HG02642 (cell line): ENCODE results near the gene OAT.

ENCODE experiments used
- ATAC-seq: cut with Tn5 transposase; IDR thresholded peaks from one replicate; pipeline ENCODE4 v1.9.1; 2021; ENCODE audit warnings: mild to moderate bottlenecking; ENCODE audit not compliant: unreplicated experiment, poor library complexity

Gene OAT

DNA sequence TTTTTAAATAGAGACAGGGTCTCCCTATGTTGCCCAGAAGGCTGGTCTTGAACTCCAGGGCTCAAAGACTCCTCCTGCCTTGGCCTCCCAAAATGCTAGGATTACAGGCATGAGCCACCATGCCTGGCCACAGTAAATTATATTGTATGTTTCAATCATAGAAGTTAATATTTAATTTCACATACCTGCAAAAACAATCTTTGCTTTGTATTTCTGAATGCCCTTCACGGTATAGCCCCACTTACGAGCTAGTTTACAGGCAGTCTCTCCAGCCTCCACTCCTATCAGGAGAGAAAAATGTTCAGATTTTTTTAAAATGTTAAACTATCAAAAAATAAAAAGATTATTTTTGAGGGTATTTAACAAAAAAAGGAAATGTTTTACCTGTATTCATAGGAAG is 10.4 kb downstream of the OAT start:
- ATAC-seq: no peak

DNA sequence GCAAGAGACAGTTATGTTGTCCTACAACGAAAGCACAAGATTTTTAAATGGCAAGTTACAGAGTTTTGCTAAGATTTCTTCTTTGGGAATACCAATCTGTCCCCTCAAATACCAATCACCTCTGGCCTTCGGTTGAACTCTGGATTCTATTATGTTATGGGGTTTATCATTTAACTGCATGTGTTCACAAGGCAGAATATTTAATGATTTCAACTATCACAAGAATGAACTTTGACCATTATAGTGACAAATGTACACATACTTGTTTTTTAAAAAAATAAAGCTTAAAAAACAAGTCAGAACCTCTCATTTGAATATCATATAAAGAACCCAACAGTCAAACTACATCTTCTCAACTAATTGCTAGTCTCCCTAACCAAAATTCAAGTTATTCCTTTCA is 11.3 kb downstream of the OAT start:
- no peak for ATAC-seq

DNA sequence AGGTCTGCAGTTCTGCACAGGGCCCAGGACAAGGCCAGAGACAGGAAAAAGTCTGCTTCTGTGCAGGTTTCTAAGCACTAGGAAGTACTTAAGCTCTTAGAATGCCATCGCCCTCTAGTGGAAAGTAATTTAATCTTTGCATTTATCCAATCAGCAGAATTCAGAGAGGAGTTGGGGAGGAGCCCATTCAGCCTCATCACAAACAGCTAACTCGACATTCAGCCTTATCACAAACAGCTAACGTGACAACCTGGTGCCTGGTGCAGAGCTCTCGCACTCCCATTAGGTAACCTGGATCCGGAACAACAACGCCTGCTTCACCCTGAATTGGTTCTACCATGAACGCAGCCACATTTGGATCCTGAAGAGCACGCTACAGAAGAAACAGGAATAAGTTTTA is 15.2 kb downstream of the OAT start:
- peak; percentile 76 for ATAC-seq

DNA sequence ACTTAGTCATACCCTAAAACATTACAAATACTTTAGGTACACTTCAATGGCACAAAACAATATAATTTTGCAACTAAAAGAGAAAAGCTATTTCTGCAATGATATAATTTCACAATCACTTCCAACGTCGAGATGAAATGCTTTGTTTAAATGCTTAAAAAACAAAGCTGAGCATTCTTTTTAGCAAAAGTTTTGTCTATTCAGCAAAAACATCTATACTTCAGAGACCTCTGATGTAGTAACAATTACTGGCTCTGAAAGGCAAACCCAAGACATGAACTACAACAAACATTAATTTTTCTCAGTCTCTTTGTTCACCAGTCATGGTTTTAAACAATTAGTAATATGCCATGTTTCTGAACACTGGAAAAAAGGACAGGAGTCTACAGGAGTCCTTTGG is 16.4 kb downstream of the OAT start:
- no peak for ATAC-seq

DNA sequence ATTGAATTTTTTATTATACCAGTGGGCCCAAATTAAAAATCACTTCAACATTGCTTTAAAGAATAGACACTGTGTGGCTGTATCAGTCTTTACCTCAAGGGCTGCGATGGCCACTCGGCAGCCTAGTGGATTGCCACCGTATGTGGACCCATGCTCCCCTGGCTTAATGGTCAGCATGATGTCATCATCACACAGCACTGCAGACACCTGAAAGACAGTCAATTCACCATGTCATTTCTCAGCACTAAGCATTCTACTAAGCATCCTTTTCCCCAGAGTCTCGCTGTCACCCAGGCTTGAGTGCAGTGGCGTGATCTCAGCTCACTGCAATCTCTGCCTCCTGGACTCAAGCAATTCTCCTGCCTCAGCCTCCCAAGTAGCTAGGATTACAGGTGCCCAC is 17.1 kb downstream of the OAT start:
- no peak for ATAC-seq

DNA sequence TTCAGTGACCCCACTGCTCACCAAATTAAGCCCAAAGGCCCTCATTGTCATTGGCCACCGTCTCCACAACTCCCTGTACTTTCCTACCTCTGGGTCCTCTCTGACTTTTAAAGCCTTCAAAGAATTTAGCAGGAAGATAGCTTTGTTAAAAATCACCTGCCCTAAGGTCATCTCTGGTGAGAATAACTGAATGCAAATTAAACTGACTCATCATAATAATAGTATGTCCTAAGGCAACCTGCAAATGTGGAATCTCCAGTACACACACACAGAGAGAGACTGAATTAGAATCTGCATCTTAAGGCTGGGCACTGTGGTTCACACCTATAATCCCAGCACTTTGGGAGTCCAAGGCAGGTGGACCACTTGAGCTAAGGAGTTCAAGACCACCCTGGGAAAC is 24.1 kb downstream of the OAT start:
- no peak for ATAC-seq

DNA sequence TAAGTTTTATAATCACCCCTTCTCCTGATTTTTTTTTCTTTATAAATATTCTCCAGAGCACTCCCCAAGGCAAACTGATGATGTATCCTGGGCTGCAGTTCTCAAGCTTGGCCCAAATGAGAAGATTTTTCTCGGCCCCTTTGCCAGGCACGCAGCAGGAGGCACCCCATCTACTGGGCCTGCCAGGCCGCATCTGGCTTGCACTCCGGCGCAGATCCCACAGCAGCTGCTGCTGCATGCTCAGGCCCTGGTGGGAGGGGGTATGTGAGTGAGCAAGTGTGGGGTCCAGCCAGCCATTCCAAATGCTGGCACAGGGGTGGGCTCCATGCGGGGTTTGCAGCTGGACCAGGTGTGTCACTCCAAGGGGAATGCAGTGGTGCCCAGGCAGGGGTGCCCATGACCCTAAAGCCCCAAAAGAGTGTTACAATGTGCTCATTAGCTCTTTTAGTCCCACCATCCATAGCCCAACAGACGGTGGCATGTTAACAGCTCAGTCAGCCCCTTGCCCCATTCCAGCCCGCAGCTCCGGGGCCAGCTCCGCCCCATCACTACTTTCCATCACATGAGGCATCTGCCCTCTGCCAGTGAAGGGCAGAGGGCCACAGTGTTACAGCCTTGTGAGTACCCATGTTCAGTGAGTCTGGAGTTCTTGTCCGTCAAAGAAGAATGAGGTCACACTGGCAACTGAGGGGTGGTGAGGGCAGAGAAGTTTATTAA is 25.9 kb downstream of the OAT start:
- ATAC-seq: no peak

DNA sequence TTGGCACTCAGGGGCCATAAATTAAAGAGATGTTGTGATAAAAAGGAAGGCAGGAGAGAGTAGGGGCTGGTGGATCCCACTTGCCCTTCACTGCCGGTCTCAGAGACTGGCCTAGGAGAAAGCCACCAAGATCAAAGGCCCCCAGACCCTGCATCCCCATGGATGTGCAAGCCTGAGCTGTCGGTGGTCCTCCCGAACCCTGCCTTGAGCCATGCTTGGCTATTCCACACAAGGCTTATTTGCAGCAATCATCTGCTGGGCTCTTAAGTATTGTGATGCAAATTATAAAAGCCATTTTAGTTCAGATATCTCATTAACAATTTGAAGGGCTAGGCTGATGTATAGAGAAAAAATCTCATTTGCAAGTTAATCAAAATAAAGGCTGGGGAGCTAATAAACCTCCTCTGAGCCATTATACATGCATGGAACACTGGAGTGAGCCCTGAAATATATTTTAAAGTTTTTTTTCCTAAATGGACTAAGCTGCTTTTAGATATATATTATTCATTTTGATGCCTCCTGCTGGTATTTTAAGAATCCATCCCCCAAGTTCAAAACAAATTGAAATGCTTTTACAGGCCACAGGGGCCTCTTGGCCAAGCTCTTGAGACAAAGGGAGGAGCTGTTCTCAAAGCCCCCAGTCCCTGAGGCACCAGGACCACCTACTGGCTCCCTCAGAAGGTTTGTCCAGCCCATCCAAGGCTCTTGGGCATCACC is 28.1 kb downstream of the OAT start:
- no peak for ATAC-seq

DNA sequence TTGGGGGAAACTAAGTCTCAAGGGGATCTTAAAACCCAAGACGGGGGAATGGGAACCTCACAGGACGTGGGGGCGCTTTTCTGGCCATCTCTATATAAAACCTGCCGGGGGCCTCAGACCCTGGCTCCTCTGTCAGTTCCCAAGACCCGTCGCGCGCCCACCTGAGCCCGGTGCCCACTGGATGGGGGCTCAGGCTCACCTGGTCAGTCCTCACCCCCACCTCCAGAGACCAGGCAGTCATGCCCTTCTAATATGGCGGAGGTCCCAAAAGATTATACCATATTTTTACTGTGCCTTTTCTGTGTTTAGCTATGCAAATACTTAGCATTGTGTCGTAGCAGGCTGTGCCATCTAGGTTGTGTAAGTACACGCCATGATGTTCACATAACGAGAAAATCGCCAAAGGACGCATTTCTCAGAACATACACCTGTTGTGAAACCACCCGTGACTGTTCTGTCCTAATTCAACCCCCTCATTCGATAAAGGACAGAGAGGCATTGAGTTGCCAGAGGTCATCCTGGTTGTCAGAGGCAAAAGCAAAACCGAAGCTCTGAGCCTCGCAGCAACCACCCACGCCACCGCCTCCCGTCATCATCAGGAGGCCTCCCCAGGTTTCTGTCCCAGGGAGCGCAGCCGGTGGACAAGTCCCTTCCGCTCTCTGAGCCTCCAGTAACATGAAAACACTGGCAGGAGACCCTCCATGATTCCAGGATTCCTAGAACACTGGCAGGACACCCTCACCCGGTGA is 28.9 kb downstream of the OAT start:
- ATAC-seq: no peak

DNA sequence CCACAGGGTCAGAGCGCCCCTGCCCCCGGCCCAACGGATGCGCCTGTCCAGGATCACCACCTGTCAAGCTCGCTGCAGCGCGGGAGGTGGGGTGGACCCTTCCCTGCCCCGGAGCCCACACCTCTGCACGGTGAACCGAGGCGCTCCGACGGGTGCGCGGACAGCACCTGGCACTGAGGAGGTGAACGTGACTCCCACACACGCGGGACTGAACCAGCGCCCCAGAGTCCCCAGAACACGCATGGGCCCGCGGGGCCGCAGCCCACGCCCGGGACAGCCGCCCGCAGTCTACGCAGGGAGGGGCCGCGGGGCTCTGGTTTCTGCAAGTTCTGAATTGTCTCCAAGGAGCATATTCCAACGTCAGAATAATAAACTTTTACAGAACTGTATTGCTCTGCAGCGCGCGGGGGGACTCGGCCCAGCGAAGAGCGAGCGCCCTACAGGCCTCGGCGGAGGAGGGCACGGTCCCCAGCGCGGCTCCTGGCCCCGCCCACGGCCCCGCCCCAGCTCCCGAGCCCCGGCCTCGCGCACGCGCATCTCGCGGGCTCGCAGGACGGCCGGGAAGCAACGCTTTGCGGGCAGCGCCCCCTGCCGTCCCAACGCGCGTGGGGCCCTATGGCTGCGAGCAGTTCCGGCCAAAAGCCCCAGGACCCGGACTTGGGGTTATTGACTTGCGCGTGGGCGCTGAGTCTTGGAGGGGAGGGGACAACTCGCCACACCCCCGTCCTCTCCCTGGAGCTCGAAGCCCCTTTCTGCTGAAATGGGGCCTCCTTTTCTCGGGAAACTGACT is 29.7 kb downstream of the OAT start:
- peak; percentile 86 for ATAC-seq

DNA sequence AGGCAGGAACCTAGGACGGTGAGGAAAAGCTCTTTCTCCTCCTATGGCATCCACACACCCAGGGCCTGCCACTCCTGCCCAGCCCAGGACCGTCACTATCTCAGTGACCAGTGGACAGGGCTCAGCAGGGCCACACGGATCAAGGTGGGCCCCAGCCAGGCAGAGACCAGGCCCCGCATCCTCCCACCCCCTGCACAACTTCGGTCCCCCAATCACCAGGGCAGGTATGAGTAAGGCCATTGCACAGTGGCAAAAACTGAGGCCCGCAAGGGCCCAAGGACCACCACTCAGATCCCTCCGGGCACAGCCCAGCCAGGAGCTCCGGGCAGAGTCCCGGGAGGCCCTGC is 30.3 kb downstream of the OAT start:
- ATAC-seq: no peak

DNA sequence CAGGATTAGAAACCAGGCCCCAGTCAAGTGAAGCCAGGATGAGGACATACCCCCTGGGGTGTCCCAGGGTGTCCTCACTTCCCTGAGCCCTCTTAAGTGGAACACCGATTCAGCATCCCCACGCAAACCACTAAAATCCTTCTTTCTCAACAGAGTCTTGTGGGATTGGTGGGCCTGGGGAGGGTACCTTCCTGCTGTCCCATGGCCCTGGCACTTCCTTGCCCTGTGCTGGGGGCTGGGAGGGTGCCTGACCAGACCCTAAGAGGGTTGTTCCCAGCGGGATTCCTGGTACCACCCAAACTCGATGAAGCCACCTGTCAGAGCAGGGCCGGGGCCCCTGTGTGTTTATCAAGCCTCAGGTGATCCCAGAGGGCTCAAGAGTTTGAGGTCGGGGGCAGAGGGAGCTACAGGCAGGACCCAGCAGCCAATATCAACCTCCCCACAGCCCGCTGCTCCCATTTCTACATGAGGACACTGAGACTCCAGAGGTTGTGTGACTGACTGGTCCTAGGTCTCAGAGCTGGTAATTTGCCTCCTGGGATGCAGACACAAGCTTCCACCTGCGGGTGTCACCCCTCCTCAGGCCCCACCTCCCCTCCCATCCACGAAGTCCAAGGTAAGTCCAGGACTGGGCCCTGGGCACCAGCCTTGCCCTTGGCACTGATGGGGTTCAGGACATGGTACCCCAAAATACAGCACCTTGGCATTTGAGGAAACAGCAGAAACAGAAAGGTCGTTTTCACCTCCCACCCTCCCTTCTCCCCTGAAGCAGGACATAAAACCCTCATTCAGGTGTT is 31.4 kb downstream of the OAT start:
- no peak for ATAC-seq

DNA sequence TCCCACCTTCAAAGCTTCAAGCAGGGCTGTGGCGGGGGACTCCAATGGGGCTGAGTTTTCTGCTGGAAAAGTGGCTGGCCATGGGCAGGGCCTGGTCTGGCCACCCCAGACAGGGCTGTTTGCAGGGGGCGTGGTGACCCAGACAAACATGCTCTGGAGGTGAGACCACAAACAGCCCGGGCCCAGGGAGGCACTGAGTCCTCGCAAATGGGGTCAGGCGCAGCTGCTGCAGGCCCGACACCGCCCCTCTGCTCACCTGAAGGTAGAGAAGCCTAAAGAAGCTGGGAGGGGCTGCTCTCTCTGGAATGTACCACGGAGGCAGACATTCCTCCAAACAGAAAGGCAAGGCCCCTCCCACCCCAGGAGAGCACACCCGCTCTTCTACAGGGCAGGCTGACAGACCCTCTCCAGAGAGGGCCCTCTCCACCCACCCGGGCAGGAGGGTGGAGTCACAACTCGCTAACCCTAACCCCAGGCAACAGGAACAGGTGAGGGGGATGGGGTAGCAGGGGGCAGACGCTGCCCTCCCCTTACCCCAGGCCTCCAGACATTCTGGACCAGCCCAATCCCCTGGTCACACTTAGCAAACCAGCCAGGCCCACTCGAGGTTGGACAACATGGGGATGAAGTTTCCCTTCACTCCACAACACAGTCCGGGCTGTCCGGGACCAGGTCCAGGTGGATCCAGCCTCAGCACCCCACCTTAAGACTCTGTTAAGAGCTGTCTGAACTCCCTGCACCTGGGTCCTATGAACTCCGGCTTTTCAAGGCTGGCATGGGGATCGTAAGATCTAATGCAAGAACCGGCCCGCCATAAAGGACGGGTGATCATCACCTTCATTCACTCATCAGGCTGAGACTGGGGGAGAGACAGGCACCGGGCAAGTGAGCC is 32.3 kb downstream of the OAT start:
- ATAC-seq: no peak

DNA sequence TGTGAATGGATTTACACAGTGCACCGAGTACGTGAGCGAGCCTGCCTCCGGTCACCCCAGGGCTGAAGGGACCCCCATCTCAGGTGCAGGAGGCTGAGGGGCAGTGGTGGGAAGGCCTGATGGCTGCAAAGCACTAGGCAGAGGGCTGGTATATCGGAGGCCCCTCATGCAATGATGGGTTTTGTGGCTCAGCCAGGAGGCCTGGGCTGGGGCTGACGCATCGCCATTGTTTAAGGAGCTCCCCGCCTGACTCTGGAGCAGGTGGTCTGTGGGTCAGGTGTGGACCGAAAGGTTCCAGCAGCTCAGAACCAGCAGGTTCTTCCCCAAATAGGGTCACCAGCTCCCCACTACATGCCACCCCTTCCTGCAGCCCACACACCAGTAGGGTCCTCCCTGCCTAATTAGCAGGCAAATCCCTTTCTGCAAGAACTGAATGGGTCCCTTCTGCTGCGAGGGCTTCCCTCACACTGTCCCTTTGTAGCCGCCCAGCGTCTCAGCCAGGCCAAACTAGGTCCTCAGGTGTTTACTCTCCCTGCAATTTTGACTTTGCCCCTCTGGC is 33.0 kb downstream of the OAT start:
- ATAC-seq: no peak

DNA sequence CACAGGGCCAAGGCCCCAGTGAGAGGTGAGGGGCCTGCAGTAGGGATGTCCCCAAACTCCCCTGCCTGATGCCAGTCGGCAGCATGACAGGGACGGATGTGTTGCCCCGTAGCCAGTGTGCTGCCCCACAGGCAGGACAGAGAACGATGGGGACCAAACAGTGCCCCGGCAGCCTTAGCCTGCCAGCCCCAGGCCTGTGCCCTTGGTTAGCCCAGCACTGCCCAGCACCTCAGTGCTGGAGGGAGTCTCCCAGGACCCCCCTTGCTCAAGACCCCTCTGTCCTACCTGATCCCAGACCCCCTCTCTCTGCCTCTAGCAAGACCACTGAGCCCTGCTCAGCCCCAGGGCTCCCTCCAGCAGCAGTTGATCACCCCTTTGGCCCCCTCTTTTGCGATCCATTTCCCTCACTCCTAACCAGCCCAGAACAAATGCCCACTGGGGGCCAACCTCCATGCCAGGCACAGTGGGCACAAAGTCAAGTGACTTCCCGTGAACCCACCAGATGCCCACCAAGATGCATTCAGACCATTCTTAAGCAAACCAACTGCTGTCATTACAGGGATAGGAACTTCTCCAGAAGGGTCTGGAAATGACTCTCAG is 34.0 kb downstream of the OAT start:
- no peak for ATAC-seq

DNA sequence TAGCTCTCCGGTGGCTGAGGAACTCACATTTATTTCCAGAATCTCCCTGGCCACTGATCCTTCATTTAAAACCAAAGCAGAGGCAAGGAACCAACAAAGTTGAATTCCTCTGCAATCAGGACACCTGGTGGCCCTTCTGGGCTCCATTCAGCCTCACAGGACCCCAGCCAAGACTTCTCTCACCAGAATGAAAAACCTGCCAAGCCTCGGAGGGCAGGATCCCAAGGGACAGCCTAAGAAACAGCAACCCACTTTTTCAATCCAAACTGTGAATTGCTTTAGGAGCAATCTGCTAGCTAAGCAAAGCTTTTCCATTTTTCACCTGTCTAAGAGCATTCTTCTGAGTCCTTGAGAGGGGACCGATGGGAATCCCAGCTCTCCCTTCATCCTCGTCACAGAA is 34.6 kb downstream of the OAT start:
- ATAC-seq: no peak

DNA sequence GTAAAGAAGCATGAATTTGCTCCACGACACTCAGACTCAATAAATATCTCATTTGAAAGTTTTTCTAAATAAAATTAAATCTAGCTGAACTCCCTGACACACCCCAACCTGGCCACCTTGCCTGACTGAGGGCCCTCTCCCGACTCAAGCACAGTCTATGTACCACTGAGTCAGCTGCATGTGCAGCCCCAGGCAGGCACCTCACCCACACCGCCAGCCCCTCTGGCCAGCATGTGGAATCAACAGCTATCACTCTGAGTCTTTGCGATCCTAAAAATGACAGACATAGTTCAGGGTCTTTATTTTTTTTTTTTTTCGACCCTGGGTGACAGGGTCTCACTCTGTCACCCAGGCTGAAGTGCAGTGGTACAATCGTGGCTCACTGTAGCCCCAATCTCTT is 35.2 kb downstream of the OAT start:
- ATAC-seq: no peak

DNA sequence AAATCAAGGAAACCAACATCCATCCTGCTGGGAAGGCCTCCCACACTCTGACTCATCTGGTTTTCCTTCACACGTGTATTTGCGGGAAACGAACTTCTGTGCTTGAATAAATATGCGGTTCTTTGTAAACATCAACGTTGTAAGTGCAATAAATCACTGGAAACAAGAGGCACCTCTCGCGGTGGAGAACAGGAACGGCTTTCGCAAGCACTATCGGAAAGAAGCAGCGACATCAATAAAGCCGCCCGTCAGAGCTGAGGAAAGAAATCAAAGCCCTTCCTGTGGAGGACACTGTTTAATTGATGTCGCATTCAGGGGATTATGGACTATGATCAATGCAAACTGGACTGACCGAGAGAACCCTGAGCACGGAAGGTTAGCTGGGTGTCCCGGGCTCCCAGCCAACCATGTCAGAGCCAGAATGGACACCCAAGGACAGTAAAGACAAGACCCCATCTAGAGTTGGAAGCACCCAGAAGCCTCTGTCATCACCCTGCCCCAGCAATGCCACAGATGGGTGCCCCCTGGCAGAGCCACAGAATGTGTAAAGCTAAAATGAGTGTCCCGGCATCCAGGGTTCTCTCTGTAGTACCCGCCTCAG is 37.6 kb downstream of the OAT start:
- no peak for ATAC-seq
